ENCODE data around the gene PACSIN1.

The PACSIN1 gene

GRCh38 chr6:34535646-34536045, 69.8 kb downstream of the PACSIN1 start (continued):
- TF ChIP-seq ZFP3 (CRISPR knock-in tag; IDR thresholded peaks at IDR 0.05) = no peak

DNA sequence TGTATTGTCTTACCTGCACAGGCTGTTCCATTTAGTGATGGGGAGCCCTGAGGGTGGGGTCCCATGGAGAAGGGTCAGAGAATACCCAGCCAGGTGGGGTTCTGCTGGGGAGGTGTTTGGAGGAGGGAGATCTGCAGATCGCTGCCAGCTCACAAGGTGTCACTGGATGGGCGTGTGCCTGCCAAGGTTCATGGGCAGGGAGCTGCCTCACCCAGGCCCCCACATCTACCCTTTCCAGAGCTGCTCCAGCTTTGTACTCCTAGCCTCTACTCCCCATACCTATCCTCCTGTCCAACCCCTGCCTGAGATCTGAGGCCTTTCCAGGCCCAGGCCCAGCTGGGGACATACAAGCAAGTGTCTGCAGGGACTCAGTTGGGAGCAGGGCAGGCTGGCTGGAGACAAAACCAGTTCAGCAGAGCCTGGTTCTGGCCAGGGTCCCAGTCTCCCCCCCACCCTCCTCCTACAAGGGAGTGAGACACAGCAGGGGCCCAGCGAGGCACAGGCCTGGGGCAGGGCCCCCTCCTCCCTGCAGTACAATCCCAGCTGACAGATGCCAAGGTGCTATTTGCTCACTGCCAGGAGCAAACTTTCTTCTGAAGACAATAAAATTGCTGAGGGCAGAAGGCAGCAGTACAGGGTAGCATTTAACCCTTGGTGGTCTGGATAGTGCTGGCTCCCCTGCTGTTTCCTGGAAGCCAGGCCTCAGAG, 70.5 kb downstream of the PACSIN1 start:
- no peak for TF ChIP-seq GLIS3 (CRISPR knock-in tag; IDR thresholded peaks at IDR 0.05)
- no peak for TF ChIP-seq ZNF565 (CRISPR knock-in tag; conservative IDR thresholded peaks at IDR 0.05; ENCODE audit: low read depth)
- no peak for TF ChIP-seq SNAI2 (CRISPR knock-in tag; IDR thresholded peaks at IDR 0.05)
- peak; percentile 10; the same call in 1 of the 3 replicates for ATAC-seq

GRCh38 chr6:34536959-34537848, 71.3 kb downstream of the PACSIN1 start:
- TF ChIP-seq ZNF70 (CRISPR knock-in tag; IDR thresholded peaks at IDR 0.05) (no peak), ZNF565 (CRISPR knock-in tag; conservative IDR thresholded peaks at IDR 0.05; ENCODE audit: low read depth) (no peak), ZNF8 (CRISPR knock-in tag; IDR thresholded peaks at IDR 0.05) (no peak), PATZ1 (CRISPR knock-in tag; IDR thresholded peaks at IDR 0.05; ENCODE audit: borderline replicate concordance) (no peak), ESRRG (CRISPR knock-in tag; IDR thresholded peaks at IDR 0.05) (no peak), ZC3H10 (CRISPR knock-in tag; IDR thresholded peaks at IDR 0.05) (no peak), RARB (CRISPR knock-in tag; IDR thresholded peaks at IDR 0.05) (no peak), ZFP30 (CRISPR knock-in tag; IDR thresholded peaks at IDR 0.05) (no peak), ARNTL (CRISPR knock-in tag; IDR thresholded peaks at IDR 0.05; ENCODE audit: borderline replicate concordance, low read depth) (no peak), SNAI2 (CRISPR knock-in tag; IDR thresholded peaks at IDR 0.05) (no peak), GLIS3 (CRISPR knock-in tag; IDR thresholded peaks at IDR 0.05) (no peak), ISL1 (CRISPR knock-in tag; IDR thresholded peaks at IDR 0.05) (no peak), CSRNP3 (CRISPR knock-in tag; IDR thresholded peaks at IDR 0.05) (no peak), ZFP3 (CRISPR knock-in tag; IDR thresholded peaks at IDR 0.05) (no peak)
- TF ChIP-seq, protein P1, sequence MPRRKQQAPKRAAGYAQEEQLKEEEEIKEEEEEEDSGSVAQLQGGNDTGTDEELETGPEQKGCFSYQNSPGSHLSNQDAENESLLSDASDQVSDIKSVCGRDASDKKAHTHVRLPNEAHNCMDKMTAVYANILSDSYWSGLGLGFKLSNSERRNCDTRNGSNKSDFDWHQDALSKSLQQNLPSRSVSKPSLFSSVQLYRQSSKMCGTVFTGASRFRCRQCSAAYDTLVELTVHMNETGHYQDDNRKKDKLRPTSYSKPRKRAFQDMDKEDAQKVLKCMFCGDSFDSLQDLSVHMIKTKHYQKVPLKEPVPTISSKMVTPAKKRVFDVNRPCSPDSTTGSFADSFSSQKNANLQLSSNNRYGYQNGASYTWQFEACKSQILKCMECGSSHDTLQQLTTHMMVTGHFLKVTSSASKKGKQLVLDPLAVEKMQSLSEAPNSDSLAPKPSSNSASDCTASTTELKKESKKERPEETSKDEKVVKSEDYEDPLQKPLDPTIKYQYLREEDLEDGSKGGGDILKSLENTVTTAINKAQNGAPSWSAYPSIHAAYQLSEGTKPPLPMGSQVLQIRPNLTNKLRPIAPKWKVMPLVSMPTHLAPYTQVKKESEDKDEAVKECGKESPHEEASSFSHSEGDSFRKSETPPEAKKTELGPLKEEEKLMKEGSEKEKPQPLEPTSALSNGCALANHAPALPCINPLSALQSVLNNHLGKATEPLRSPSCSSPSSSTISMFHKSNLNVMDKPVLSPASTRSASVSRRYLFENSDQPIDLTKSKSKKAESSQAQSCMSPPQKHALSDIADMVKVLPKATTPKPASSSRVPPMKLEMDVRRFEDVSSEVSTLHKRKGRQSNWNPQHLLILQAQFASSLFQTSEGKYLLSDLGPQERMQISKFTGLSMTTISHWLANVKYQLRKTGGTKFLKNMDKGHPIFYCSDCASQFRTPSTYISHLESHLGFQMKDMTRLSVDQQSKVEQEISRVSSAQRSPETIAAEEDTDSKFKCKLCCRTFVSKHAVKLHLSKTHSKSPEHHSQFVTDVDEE (CRISPR knock-in tag; IDR thresholded peaks at IDR 0.05) = no peak
- TF ChIP-seq, protein P2, sequence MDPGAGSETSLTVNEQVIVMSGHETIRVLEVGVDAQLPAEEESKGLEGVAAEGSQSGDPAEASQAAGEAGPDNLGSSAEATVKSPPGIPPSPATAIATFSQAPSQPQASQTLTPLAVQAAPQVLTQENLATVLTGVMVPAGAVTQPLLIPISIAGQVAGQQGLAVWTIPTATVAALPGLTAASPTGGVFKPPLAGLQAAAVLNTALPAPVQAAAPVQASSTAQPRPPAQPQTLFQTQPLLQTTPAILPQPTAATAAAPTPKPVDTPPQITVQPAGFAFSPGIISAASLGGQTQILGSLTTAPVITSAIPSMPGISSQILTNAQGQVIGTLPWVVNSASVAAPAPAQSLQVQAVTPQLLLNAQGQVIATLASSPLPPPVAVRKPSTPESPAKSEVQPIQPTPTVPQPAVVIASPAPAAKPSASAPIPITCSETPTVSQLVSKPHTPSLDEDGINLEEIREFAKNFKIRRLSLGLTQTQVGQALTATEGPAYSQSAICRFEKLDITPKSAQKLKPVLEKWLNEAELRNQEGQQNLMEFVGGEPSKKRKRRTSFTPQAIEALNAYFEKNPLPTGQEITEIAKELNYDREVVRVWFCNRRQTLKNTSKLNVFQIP (CRISPR knock-in tag; IDR thresholded peaks at IDR 0.05; ENCODE audit: borderline replicate concordance, low read depth) = no peak
- ATAC-seq = no peak

GRCh38 chr6:34537922-34538550, 72.2 kb downstream of the PACSIN1 start:
- no peak for ATAC-seq
- no peak for TF ChIP-seq TCF4 (CRISPR knock-in tag; IDR thresholded peaks at IDR 0.05; ENCODE audit: borderline replicate concordance)
- no peak for TF ChIP-seq ZFP3 (CRISPR knock-in tag; IDR thresholded peaks at IDR 0.05)
- TF ChIP-seq CSRNP3 (CRISPR knock-in tag; IDR thresholded peaks at IDR 0.05) = no peak
- no peak for TF ChIP-seq SNAI2 (CRISPR knock-in tag; IDR thresholded peaks at IDR 0.05)
- TF ChIP-seq ZNF8 (CRISPR knock-in tag; IDR thresholded peaks at IDR 0.05) = no peak
- no peak for TF ChIP-seq BACH2 (CRISPR knock-in tag; IDR thresholded peaks at IDR 0.05; ENCODE audit: borderline replicate concordance)
- no peak for TF ChIP-seq TOX (CRISPR knock-in tag; IDR thresholded peaks at IDR 0.05; ENCODE audit: borderline replicate concordance)
- no peak for TF ChIP-seq RARB (CRISPR knock-in tag; IDR thresholded peaks at IDR 0.05)
- TF ChIP-seq ARNTL (CRISPR knock-in tag; IDR thresholded peaks at IDR 0.05; ENCODE audit: borderline replicate concordance, low read depth) = no peak
- no peak for TF ChIP-seq PATZ1 (CRISPR knock-in tag; IDR thresholded peaks at IDR 0.05; ENCODE audit: borderline replicate concordance)
- TF ChIP-seq ZNF565 (CRISPR knock-in tag; conservative IDR thresholded peaks at IDR 0.05; ENCODE audit: low read depth) = no peak
- TF ChIP-seq ZC3H10 (CRISPR knock-in tag; IDR thresholded peaks at IDR 0.05) = no peak
- no peak for TF ChIP-seq PPARA (CRISPR knock-in tag; IDR thresholded peaks at IDR 0.05; ENCODE audit: borderline replicate concordance)
- TF ChIP-seq ESRRG (CRISPR knock-in tag; IDR thresholded peaks at IDR 0.05) = no peak
- TF ChIP-seq CSDC2 (CRISPR knock-in tag; IDR thresholded peaks at IDR 0.05) = no peak

Measured in SK-N-SH treated with all-trans-retinoic acid at 6 μM for 48 hours (cell line).